ENCODE data around the gene MEI1.

GRCh38 chr22:41700108-41700364 is 733 bp downstream of the MEI1 start:
- TF ChIP-seq EZH2 (optimal IDR thresholded peaks at IDR 0.05; ENCODE audit: low read depth, low read length) = no peak
- TF ChIP-seq CTCF (IDR thresholded peaks at IDR 0.05; ENCODE audit: low read length) = no peak
- TF ChIP-seq EZH2phosphoT487 (IDR thresholded peaks at IDR 0.05; ENCODE audit: low read length) = no peak
